Parathyroid adenoma (tissue), 2 donors: ENCODE results near the gene CNOT10.

Experiments used
- H2AFZ ChIP-seq: fragments of 300-600 bp; sonication (generic); one replicate; pipeline ENCODE4 v1.7.0; 2017; ENCODE audit warnings: antibody characterized with exemption, mild to moderate bottlenecking
- H3K27ac ChIP-seq: fragments of 300-600 bp; sonication (generic); one replicate; pipeline ENCODE4 v1.7.0; 2017
- H3K27me3 ChIP-seq: fragments of 300-600 bp; sonication (generic); one replicate; pipeline ENCODE4 v1.7.0; 2017; ENCODE audit warnings: low read length; ENCODE audit not compliant: control insufficient read depth, insufficient read depth
- H3K36me3 ChIP-seq: fragments of 300-600 bp; sonication (generic); one replicate; pipeline ENCODE4 v1.7.0; 2017; ENCODE audit warnings: low read length; ENCODE audit not compliant: control insufficient read depth, insufficient read depth
- H3K4me1 ChIP-seq: fragments of 300-600 bp; sonication (generic); one replicate; pipeline ENCODE4 v1.7.0; 2017; ENCODE audit warnings: control low read depth
- H3K4me2 ChIP-seq: fragments of 300-600 bp; sonication (generic); one replicate; pipeline ENCODE4 v1.7.0; 2017; ENCODE audit warnings: low read length
- H3K4me3 ChIP-seq: fragments of 300-600 bp; sonication (generic); one replicate; pipeline ENCODE4 v1.7.0; 2017; ENCODE audit warnings: low read depth, low read length
- H3K79me2 ChIP-seq: fragments of 300-600 bp; sonication (generic); one replicate; pipeline ENCODE4 v1.7.0; 2017; ENCODE audit warnings: control low read depth
- H3K9ac ChIP-seq: fragments of 300-600 bp; sonication (generic); one replicate; pipeline ENCODE4 v1.7.0; 2017; ENCODE audit warnings: mild to moderate bottlenecking
- H3K9me3 ChIP-seq: fragments of 300-600 bp; sonication (generic); one replicate; pipeline ENCODE4 v1.7.0; 2017; ENCODE audit warnings: low read length; ENCODE audit not compliant: control insufficient read depth
- CTCF ChIP-seq: fragments of 300-600 bp; sonication (generic); IDR thresholded peaks from one replicate; pipeline ENCODE4 v1.7.0; 2017; ENCODE audit warnings: antibody characterized with exemption, mild to moderate bottlenecking
- donor health status: primary hyperparathyroidism.

CNOT10 gene

DNA sequence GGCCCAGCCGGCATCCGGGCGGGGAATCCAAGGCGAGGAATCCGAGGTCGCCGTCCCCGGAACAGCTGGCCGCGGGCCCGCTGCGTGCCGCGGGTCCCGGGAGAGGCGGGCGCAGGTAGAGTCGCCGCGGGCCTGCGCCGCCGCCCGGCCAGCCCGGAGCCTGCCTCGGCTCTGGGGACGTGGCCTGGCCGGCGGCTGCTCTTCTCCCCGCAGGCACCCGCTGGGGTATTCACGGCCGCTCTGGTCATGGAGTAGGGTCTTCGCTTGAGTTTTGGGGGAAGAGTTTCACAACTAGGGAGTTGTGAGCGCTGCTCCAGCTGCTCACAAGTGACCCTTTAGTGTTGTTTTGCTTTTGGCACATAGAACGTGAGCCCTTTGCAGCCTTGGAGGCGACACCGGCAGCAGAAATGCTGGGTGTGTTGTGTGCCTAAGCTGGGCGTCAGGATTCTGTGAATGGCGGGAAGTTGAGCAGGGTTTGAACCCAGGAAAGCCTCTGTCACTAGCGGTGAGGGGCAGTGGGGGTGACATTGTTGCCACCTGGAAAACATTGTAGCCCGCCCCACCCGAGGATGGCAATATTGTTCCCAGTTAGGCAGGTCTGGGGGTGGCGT, 136.8 kb downstream of the CNOT10 start:
- no peak overlapping the region for H3K9ac ChIP-seq
- no peaks in the 10 kb centered on the region for H3K9me3 ChIP-seq
- no peaks in the 10 kb centered on the region for H3K27me3 ChIP-seq
- H3K27ac ChIP-seq: no peak overlapping the region
- no peak overlapping the region for H3K4me2 ChIP-seq
- H2AFZ ChIP-seq: no peak overlapping the region
- TF ChIP-seq CTCF: no peak
- H3K4me1 ChIP-seq: no peaks in the 10 kb centered on the region
- H3K79me2 ChIP-seq: no peaks in the 10 kb centered on the region
- H3K4me3 ChIP-seq: no peak overlapping the region
- no peaks in the 10 kb centered on the region for H3K36me3 ChIP-seq

GRCh38 chr3:32822609-32823498, 137.9 kb downstream of the CNOT10 start:
- TF ChIP-seq CTCF: no peak
- H3K4me3 ChIP-seq: no peak overlapping the region
- no peaks in the 10 kb centered on the region for H3K9me3 ChIP-seq
- H2AFZ ChIP-seq: no peak overlapping the region
- H3K4me1 ChIP-seq: no peaks in the 10 kb centered on the region
- H3K4me2 ChIP-seq: no peak overlapping the region
- no peak overlapping the region for H3K9ac ChIP-seq
- no peaks in the 10 kb centered on the region for H3K27me3 ChIP-seq
- no peak overlapping the region for H3K27ac ChIP-seq
- no peaks in the 10 kb centered on the region for H3K36me3 ChIP-seq
- no peaks in the 10 kb centered on the region for H3K79me2 ChIP-seq
